Measurements from ENCODE around the gene FAM240A.

FAM240A gene

DNA sequence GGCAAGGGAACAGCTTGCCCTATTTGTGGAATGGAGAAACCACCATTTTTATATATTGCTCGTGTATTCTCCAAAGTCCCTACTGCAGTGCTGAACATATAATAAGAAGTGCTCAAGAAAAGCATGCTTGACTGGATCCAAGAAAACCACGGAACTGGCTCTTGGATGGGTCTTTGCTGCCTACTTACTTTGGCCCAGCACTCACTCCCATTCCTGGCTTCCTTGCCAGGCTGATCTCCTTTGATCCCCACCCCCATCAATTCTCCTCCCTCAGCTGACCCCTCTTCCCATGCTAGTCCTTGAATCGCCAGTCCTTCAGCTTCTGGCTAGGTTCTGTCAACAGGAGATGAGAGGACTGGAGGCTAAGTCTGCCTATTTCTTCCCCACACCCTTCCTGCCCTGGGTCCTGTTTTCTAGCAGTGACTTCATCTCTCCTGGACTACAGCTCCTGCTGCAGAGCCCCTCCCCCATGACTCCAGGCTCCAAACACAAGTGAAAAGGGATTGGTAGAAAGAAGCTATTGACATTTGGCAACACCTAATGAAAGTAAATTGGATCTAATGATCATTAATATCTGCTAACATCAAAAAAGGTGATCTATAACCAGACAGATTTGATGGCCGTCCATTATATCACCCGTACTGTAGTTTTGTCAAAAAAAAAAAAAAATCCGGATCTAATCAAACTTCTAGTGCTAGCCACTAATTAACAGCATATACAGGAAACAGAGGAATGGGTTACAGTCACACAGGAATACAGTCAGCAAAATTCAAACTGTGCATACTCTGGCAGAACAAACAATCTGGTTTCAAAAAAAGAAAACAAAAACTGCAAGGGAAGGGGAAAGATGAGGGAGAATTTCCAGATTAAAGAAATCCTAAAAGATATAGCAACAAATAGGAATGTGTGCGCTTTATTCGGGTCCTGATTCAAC lies 7.8 kb downstream of the FAM240A start:
- TF ChIP-seq TCF12 (IDR thresholded peaks at IDR 0.05; ENCODE audit: low read depth) (no peak), TAF1 (IDR thresholded peaks at IDR 0.05; ENCODE audit: low read depth) (no peak)
- TF ChIP-seq, protein P1, sequence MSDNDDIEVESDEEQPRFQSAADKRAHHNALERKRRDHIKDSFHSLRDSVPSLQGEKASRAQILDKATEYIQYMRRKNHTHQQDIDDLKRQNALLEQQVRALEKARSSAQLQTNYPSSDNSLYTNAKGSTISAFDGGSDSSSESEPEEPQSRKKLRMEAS (IDR thresholded peaks at IDR 0.05) = no peak

DNA sequence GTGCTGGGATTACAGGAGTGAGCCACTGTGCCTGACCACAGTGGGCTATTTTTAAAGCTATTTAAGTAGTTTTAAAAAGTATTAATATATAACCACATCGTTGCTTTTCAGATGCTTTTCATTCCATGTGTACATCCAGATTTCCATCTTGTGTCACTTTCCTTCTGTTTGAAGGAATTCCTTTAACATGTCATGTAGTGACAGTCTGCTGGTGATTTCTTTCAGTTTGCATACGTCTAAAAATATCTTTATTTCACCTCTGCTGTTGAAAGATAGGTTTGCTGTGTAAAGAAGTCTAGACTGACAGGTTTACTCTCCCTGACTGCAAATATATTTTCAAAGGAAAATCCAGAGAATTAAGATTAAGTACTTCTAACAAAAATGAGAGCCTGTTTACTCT lies 12.2 kb downstream of the FAM240A start:
- TF ChIP-seq TEAD4 (IDR thresholded peaks at IDR 0.05) = no peak
- TF ChIP-seq TCF12 (IDR thresholded peaks at IDR 0.05; ENCODE audit: low read depth) = no peak
- TF ChIP-seq, protein P2, sequence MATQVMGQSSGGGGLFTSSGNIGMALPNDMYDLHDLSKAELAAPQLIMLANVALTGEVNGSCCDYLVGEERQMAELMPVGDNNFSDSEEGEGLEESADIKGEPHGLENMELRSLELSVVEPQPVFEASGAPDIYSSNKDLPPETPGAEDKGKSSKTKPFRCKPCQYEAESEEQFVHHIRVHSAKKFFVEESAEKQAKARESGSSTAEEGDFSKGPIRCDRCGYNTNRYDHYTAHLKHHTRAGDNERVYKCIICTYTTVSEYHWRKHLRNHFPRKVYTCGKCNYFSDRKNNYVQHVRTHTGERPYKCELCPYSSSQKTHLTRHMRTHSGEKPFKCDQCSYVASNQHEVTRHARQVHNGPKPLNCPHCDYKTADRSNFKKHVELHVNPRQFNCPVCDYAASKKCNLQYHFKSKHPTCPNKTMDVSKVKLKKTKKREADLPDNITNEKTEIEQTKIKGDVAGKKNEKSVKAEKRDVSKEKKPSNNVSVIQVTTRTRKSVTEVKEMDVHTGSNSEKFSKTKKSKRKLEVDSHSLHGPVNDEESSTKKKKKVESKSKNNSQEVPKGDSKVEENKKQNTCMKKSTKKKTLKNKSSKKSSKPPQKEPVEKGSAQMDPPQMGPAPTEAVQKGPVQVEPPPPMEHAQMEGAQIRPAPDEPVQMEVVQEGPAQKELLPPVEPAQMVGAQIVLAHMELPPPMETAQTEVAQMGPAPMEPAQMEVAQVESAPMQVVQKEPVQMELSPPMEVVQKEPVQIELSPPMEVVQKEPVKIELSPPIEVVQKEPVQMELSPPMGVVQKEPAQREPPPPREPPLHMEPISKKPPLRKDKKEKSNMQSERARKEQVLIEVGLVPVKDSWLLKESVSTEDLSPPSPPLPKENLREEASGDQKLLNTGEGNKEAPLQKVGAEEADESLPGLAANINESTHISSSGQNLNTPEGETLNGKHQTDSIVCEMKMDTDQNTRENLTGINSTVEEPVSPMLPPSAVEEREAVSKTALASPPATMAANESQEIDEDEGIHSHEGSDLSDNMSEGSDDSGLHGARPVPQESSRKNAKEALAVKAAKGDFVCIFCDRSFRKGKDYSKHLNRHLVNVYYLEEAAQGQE (IDR thresholded peaks at IDR 0.05; ENCODE audit: low read depth) = no peak
- TF ChIP-seq CEBPB (IDR thresholded peaks at IDR 0.05) = no peak
- TF ChIP-seq FOXM1 (IDR thresholded peaks at IDR 0.05; ENCODE audit: borderline replicate concordance, low read depth) = no peak
- TF ChIP-seq CREB1 (IDR thresholded peaks at IDR 0.05; ENCODE audit: low read depth) = no peak
- TF ChIP-seq EGR1 (IDR thresholded peaks at IDR 0.05) = no peak
- no peak for TF ChIP-seq ZBTB7A (IDR thresholded peaks at IDR 0.05; ENCODE audit: low read depth)
- TF ChIP-seq, protein P3, sequence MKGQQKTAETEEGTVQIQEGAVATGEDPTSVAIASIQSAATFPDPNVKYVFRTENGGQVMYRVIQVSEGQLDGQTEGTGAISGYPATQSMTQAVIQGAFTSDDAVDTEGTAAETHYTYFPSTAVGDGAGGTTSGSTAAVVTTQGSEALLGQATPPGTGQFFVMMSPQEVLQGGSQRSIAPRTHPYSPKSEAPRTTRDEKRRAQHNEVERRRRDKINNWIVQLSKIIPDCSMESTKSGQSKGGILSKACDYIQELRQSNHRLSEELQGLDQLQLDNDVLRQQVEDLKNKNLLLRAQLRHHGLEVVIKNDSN (IDR thresholded peaks at IDR 0.05) = no peak
- TF ChIP-seq RAD21 (IDR thresholded peaks at IDR 0.05; ENCODE audit: low read depth) = no peak
- no peak for TF ChIP-seq NFIC (IDR thresholded peaks at IDR 0.05)
- TF ChIP-seq TAF1 (IDR thresholded peaks at IDR 0.05; ENCODE audit: low read depth) = no peak
- TF ChIP-seq, protein P1 (IDR thresholded peaks at IDR 0.05) = no peak
- TF ChIP-seq EP300 (IDR thresholded peaks at IDR 0.05; ENCODE audit: borderline replicate concordance) = no peak
- no peak for TF ChIP-seq YY1 (IDR thresholded peaks at IDR 0.05; ENCODE audit: low read depth)

DNA sequence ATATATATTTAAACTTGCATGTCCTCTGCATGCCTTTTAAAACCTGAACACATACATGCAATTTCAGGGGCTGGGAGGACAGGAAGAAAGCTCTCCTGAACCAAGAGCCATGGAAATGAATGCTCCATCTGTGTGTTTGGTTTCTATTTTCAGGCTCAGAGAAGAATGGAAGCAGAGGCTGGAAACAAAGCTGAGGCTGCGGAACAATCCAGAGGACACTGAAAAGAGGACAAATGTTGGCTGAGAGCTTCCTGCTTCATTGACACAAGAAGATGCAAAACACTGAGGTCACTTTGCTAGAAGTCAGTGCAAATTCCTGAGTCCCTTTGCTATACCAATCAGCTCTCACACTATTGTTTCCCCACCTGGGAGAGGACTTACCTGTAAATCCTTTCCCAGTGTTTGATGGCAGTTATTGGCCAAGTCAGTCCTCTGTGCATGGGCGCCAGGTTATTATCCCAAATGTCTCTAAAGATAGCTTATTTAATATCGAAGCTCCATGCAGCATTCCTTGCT lies 12.7 kb downstream of the FAM240A start:
- TF ChIP-seq YY1 (IDR thresholded peaks at IDR 0.05; ENCODE audit: low read depth) = no peak
- TF ChIP-seq, protein P2 (IDR thresholded peaks at IDR 0.05; ENCODE audit: low read depth) = no peak
- TF ChIP-seq ZBTB7A (IDR thresholded peaks at IDR 0.05; ENCODE audit: low read depth) = no peak

DNA sequence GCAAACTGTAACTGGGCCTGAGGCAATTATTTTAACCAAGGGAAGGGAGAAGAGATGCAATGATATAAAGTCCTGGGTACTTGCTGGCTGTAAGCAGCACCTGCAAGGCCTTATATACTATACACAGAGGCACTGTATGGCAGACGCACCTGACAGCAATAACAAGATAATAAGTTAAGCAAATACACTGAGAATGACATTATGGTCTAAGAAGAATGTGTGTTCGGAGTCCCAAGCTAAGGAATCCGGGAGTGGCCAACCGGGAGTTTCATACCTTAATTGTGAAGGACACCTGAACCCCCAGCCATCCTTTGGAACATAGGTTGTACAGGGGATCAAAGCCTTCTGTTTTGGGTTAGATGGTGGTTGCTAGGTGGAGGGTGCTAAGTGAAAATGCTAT lies 13.7 kb downstream of the FAM240A start:
- TF ChIP-seq, protein P3 (IDR thresholded peaks at IDR 0.05) = no peak

DNA sequence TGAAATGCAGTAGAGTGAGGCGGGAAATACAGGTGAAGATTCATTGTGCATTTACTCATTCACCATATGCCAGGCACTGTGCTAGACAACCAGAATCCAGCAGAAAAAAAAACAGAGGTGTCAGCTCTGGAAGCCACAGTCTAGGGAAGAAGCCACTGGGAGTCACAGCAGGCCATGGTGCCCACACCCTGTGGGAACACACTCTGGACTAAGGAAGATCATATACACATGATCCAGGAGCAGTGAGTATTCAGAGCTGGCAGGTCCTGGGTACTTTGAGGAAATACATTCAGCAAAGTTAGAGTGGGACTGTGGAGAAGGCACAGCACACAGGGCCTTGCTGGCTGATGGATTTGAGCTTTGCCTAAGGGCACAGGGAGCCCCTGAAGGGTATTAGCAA lies 14.8 kb downstream of the FAM240A start:
- TF ChIP-seq NFIC (IDR thresholded peaks at IDR 0.05) (no peak), TCF12 (IDR thresholded peaks at IDR 0.05; ENCODE audit: low read depth) (no peak), EP300 (IDR thresholded peaks at IDR 0.05; ENCODE audit: borderline replicate concordance) (no peak), CREB1 (IDR thresholded peaks at IDR 0.05; ENCODE audit: low read depth) (no peak), CEBPB (IDR thresholded peaks at IDR 0.05) (no peak), EGR1 (IDR thresholded peaks at IDR 0.05) (no peak), YY1 (IDR thresholded peaks at IDR 0.05; ENCODE audit: low read depth) (no peak), FOXM1 (IDR thresholded peaks at IDR 0.05; ENCODE audit: borderline replicate concordance, low read depth) (no peak), TEAD4 (IDR thresholded peaks at IDR 0.05) (no peak), TAF1 (IDR thresholded peaks at IDR 0.05; ENCODE audit: low read depth) (no peak), ZBTB7A (IDR thresholded peaks at IDR 0.05; ENCODE audit: low read depth) (no peak), RAD21 (IDR thresholded peaks at IDR 0.05; ENCODE audit: low read depth) (no peak)
- TF ChIP-seq, protein P1 (IDR thresholded peaks at IDR 0.05) = no peak
- TF ChIP-seq, protein P3 (IDR thresholded peaks at IDR 0.05) = no peak
- TF ChIP-seq, protein P2 (IDR thresholded peaks at IDR 0.05; ENCODE audit: low read depth) = no peak
